A549 (cell line): ENCODE measurements around the gene HIGD1A.

Experiments
- CEBPB ChIP-seq, 2 experiments: fragments of >200 bp in 1 of 2; sonication (Bioruptor Twin) in 1 of 2; formaldehyde crosslinking in 1 of 2; IDR thresholded peaks; 2 replicates each; pipeline ENCODE4 v1.6.1; 2012 to 2016
- HDAC2 ChIP-seq: fragments of 200-600 bp; sonication (generic); IDR thresholded peaks from 2 replicates; pipeline ENCODE4 v1.6.1; 2016
- MAZ ChIP-seq: fragments of 150-350 bp; IDR thresholded peaks from 2 replicates; pipeline ENCODE4 v1.6.1; 2014; ENCODE audit warnings: antibody characterized with exemption, low read depth, low read length, borderline replicate concordance
- NPAS2 ChIP-seq: fragments of 250-450 bp; sonication (Bioruptor Pico); IDR thresholded peaks from 2 replicates; pipeline ENCODE4 v1.8.0; 2022; ENCODE audit warnings: mild to moderate bottlenecking, moderate library complexity, borderline replicate concordance
- POLR2A ChIP-seq: IDR thresholded peaks from 2 replicates; pipeline ENCODE4 v1.6.1; 2012; ENCODE audit warnings: mild to moderate bottlenecking, low read length
- RCOR1 ChIP-seq: fragments of 150-350 bp; IDR thresholded peaks from 2 replicates; pipeline ENCODE4 v1.6.1; 2014; ENCODE audit warnings: antibody characterized with exemption, low read length, low read depth
- ZNF302 ChIP-seq: fragments of 250-450 bp; sonication (Bioruptor Pico); IDR thresholded peaks from 2 replicates; pipeline ENCODE4 v1.9.0; 2021; ENCODE audit warnings: inconsistent platforms, mild to moderate bottlenecking, moderate library complexity
- TF ChIP-seq, protein P1 (sequence below): fragments of >200 bp; sonication (Bioruptor Twin); formaldehyde crosslinking; IDR thresholded peaks from 3 replicates; pipeline ENCODE4 v1.5.1; 2016
- TF ChIP-seq, protein P2 (sequence below): fragments of 450-650 bp; IDR thresholded peaks from 2 replicates; pipeline ENCODE4 v1.6.1; 2014; ENCODE audit warnings: antibody characterized with exemption
- TF ChIP-seq, protein P3 (sequence below): fragments of 250-450 bp; sonication (Bioruptor Pico); IDR thresholded peaks from 2 replicates; pipeline ENCODE4 v1.5.0; 2021; ENCODE audit warnings: mild to moderate bottlenecking, moderate library complexity, borderline replicate concordance
- TF ChIP-seq, protein P4 (sequence below): IDR thresholded peaks from 2 replicates; pipeline ENCODE4 v1.6.1; 2012

DNA sequence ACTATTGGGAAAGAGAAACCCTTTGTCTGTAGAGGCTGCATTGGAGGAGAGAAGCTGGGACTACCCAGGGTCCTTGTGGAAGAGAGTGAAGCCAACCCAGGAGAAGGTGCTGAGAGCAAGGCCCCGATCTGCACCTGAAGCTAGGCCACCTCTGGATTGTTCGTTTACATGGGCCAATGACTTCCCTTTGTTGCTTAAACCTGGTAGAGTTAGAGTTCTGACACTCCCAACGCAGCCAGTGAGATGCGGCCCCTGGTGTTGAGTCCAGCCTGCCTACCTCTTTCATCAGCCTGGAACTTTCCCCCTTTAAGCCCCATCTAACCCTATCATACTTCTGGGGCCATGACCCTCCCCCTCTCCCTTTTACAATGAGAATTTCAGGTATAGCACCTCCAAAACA, 62.0 kb downstream of the HIGD1A start:
- TF ChIP-seq, protein P1, sequence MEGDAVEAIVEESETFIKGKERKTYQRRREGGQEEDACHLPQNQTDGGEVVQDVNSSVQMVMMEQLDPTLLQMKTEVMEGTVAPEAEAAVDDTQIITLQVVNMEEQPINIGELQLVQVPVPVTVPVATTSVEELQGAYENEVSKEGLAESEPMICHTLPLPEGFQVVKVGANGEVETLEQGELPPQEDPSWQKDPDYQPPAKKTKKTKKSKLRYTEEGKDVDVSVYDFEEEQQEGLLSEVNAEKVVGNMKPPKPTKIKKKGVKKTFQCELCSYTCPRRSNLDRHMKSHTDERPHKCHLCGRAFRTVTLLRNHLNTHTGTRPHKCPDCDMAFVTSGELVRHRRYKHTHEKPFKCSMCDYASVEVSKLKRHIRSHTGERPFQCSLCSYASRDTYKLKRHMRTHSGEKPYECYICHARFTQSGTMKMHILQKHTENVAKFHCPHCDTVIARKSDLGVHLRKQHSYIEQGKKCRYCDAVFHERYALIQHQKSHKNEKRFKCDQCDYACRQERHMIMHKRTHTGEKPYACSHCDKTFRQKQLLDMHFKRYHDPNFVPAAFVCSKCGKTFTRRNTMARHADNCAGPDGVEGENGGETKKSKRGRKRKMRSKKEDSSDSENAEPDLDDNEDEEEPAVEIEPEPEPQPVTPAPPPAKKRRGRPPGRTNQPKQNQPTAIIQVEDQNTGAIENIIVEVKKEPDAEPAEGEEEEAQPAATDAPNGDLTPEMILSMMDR, result no peak
- TF ChIP-seq NPAS2 (CRISPR knock-in tag), result no peak
- TF ChIP-seq ZNF302, result no peak
- no peak for TF ChIP-seq RCOR1
- no peak for TF ChIP-seq POLR2A
- no peak for TF ChIP-seq HDAC2
- TF ChIP-seq MAZ, result no peak
- TF ChIP-seq, protein P2, sequence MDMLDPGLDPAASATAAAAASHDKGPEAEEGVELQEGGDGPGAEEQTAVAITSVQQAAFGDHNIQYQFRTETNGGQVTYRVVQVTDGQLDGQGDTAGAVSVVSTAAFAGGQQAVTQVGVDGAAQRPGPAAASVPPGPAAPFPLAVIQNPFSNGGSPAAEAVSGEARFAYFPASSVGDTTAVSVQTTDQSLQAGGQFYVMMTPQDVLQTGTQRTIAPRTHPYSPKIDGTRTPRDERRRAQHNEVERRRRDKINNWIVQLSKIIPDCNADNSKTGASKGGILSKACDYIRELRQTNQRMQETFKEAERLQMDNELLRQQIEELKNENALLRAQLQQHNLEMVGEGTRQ, result no peak
- TF ChIP-seq, protein P3, sequence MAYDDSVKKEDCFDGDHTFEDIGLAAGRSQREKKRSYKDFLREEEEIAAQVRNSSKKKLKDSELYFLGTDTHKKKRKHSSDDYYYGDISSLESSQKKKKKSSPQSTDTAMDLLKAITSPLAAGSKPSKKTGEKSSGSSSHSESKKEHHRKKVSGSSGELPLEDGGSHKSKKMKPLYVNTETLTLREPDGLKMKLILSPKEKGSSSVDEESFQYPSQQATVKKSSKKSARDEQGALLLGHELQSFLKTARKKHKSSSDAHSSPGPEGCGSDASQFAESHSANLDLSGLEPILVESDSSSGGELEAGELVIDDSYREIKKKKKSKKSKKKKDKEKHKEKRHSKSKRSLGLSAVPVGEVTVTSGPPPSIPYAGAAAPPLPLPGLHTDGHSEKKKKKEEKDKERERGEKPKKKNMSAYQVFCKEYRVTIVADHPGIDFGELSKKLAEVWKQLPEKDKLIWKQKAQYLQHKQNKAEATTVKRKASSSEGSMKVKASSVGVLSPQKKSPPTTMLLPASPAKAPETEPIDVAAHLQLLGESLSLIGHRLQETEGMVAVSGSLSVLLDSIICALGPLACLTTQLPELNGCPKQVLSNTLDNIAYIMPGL (CRISPR knock-in tag), result no peak
- no peak for TF ChIP-seq CEBPB (IDR thresholded peaks at IDR 0.05)
- TF ChIP-seq, protein P4, sequence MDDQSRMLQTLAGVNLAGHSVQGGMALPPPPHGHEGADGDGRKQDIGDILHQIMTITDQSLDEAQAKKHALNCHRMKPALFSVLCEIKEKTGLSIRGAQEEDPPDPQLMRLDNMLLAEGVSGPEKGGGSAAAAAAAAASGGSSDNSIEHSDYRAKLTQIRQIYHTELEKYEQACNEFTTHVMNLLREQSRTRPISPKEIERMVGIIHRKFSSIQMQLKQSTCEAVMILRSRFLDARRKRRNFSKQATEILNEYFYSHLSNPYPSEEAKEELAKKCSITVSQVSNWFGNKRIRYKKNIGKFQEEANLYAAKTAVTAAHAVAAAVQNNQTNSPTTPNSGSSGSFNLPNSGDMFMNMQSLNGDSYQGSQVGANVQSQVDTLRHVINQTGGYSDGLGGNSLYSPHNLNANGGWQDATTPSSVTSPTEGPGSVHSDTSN, result no peak
